PFSK-1 (cell line): ENCODE data around the gene TRPV3.

ENCODE experiments used
- FOXP2 ChIP-seq: optimal IDR thresholded peaks from 2 replicates; pipeline ENCODE3; 2011; ENCODE audit warnings: borderline replicate concordance, control low read depth, inconsistent platforms; ENCODE audit not compliant: insufficient read depth; ENCODE audit errors: extremely low read length, extremely low read depth
- POLR2AphosphoS5 ChIP-seq: IDR thresholded peaks from 2 replicates; pipeline ENCODE4 v1.6.1; 2012; ENCODE audit warnings: low read depth, mild to moderate bottlenecking, control low read depth, low read length, moderate library complexity
- SIN3A ChIP-seq: IDR thresholded peaks from 2 replicates; pipeline ENCODE4 v1.6.1; 2012; ENCODE audit warnings: mild to moderate bottlenecking, low read length, moderate library complexity, borderline replicate concordance; ENCODE audit not compliant: insufficient read depth
- TAF1 ChIP-seq: IDR thresholded peaks from 2 replicates; pipeline ENCODE4 v1.6.1; 2012; ENCODE audit warnings: low read length, control low read depth, borderline replicate concordance; ENCODE audit not compliant: insufficient read depth
- TF ChIP-seq, protein P1 (sequence below), 2 experiments: IDR thresholded peaks; 2 replicates each; pipeline versions ENCODE4 v1.6.1 to v1.8.0; 2011 to 2012; ENCODE audit warnings: low read depth in 2 of 2, low read length in 2 of 2, control low read depth in 1 of 2, inconsistent platforms in 1 of 2, mild to moderate bottlenecking in 1 of 2, moderate library complexity in 1 of 2; ENCODE audit not compliant: insufficient read depth in 1 of 2

DNA sequence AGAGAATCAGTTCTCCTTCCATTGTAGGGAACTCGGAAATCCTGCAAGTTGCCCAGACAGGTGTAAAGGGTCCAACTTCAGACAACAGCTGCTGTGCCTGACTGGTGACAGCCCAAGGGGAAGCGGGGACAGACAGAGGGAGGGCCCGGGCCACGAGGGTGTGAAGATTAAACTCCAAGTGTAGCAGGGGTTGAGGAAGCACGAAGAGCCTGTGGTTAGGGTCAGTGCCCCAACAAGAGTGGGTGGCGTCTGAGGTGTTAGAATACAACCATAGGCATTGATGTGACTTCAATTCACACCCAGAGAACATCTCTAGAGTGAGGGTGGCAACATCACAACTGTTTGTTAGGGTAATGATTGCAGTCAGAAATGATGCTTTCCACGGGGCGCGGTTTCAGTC lies 42.7 kb downstream of the TRPV3 start:
- TF ChIP-seq POLR2AphosphoS5 (no peak), TAF1 (no peak), SIN3A (no peak), FOXP2 (no peak)
- TF ChIP-seq, protein P1, sequence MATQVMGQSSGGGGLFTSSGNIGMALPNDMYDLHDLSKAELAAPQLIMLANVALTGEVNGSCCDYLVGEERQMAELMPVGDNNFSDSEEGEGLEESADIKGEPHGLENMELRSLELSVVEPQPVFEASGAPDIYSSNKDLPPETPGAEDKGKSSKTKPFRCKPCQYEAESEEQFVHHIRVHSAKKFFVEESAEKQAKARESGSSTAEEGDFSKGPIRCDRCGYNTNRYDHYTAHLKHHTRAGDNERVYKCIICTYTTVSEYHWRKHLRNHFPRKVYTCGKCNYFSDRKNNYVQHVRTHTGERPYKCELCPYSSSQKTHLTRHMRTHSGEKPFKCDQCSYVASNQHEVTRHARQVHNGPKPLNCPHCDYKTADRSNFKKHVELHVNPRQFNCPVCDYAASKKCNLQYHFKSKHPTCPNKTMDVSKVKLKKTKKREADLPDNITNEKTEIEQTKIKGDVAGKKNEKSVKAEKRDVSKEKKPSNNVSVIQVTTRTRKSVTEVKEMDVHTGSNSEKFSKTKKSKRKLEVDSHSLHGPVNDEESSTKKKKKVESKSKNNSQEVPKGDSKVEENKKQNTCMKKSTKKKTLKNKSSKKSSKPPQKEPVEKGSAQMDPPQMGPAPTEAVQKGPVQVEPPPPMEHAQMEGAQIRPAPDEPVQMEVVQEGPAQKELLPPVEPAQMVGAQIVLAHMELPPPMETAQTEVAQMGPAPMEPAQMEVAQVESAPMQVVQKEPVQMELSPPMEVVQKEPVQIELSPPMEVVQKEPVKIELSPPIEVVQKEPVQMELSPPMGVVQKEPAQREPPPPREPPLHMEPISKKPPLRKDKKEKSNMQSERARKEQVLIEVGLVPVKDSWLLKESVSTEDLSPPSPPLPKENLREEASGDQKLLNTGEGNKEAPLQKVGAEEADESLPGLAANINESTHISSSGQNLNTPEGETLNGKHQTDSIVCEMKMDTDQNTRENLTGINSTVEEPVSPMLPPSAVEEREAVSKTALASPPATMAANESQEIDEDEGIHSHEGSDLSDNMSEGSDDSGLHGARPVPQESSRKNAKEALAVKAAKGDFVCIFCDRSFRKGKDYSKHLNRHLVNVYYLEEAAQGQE (IDR thresholded peaks at IDR 0.05; ENCODE audit: insufficient read depth in 1 of 2, low read depth in 2 of 2, low read length in 2 of 2), result no peak
